IPS DF 19.7 (cell line): Measurements from ENCODE around the gene DOK3.

Experiments used
- DNase-seq: peaks from one replicate; pipeline ENCODE4 v3.0.0-alpha.2; 2013; ENCODE audit warnings: low read depth, low spot score

Gene DOK3, protein sequence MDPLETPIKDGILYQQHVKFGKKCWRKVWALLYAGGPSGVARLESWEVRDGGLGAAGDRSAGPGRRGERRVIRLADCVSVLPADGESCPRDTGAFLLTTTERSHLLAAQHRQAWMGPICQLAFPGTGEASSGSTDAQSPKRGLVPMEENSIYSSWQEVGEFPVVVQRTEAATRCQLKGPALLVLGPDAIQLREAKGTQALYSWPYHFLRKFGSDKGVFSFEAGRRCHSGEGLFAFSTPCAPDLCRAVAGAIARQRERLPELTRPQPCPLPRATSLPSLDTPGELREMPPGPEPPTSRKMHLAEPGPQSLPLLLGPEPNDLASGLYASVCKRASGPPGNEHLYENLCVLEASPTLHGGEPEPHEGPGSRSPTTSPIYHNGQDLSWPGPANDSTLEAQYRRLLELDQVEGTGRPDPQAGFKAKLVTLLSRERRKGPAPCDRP

DNA sequence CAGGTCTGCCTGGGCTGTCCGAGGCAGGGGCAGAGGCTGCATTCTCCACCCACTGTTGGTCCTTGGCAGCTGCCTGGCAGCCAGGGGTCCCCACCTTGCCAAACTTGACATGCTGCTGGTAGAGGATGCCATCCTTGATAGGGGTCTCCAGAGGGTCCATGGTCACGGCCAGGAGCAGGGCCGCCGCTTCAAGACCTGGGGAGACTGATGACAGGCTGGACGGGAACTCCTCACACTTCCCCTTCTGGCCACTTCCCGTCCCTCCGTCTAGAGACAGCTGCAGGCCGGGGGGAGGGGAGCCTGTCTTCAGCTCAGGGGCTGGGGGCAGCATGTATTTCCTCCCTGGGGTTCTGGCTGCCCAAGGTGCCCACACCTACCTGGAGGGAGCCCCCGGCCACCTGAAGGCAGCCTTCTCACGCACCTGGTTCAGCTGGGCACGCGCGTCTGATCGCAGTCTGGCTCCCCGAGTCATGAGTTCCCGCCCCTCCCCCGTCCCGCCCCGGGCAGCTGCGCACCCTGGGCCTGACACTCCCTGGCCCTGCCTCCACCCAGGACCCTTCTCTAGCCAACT is at the start of gene DOK3:
TSS of gene DOK3 (minus strand) at position 446 of the 571 bp plus-strand sequence. CDS start at position 160, 286 bp downstream.
- no peak for DNase-seq

DNA sequence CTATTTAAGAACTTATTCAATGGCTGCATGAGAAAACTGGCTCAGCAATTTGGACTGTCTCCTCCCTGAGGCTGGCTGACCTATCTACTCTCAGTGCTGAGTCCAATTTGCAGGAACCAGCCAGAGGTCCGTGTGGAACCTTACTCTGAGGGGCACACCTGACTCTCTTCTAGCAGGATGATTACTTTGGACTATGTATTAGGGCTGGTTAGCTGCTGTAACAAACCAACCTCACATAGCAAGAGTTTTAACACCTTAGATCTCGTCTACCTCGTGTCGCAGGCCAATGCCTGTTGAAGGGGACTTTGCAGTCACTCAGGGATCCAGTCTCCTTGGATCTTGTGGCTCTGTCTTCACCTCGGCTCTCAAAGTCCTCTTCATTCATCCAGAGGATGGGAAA is 48.2 kb upstream of the DOK3 start:
- no peak for DNase-seq

DNA sequence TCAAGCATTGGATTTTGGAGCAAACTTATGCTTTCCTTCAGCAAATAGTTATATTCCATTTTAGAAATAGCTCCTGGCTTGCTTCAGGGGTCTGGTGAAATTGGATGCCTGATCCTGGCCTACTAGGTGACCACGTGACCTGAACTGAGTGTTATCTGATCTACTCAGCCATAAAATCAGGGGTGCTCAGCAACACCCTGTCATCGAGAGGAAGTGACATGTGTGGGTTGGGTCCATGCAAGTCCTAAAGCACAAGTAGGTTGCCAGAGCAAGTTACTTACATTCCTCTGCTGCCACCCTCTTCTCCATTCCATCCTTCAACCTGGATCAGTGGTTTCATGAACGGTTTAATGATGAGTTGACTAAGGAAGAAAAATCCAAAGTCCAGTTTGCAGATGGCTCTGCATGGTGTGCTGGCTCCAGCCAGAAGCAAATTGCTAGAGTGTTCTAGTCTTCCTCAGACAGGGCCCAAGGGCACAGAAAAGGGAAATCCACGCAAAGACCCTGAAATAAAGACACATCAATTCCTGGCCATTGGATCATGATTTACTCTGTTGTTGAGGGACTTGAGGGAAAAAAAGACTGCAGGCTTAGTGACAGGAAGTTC is 47.5 kb upstream of the DOK3 start:
- DNase-seq, result peak; percentile 25

DNA sequence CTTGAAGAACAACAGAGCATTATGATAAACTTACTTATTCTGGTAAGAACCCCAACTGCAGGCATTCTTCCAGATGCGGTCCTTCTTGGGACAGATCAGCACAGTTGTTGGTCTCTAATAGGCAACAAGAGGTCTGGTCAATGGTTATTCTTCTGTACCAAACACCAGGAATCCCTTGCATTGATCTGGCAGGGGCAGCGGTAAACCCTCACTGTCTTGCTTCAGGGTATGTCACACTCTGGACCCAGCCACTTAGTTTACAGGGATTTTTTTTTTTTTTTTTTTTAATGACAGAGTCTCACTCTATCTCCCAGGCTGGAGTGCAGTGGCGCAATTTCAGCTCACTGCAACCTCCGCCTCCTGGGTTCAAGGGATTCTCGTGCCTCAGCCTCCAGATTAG is 46.0 kb upstream of the DOK3 start:
- no peak for DNase-seq

DNA sequence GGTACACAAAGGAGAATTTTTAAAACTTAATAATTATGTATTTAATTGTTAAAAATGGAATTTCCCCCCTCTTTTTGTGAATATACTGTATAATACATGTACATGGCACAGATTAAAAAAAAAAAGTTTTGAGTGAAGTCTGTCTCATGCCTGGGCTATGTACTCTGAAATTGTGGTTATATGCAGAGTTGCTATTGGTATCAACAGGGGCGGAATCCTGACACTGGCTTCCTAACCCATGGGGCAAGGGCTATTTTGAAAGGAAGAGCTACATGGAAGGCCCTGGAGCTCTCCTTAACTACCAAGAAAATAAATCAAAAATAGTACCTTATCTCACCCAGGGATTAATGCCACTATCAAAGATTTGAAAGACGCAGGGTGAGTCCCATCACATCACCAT is 45.6 kb upstream of the DOK3 start:
- no peak for DNase-seq

DNA sequence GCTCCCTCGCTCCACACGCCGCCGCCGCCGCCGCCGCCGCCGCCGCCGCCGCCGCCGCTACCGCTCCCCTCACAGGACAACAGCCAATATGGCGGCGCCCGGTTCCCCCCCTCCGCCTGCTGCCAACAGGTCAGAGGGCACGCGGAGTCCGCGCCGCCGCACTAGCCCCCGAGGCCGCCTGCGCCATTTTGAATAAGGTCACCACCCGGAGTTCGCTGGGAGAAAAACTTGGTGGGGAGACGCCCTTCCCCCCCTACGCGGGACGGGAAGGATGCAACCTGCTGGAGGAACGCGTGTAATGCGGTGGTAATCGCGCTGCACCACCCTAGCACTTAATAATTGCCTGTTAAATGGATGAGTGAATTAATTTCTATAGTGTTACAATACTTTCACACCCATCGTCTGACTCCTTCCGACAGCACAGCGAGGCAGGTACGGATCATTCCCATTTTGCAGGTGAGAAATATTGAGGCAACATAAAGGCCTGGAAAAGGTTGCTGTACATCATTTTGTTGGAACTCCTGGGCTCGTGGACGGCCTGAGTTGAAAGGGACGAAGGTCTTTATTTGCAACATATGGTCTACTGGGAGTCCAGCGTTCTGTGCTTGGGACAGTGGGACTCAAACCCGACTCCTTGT is 45.0 kb upstream of the DOK3 start, which contains the start of gene FAM193B:
TSS of gene FAM193B (minus strand) at position 90 of the 638 bp plus-strand sequence. CDS start 105 bp downstream, outside the sequence.
- DNase-seq, result peak; percentile 69

DNA sequence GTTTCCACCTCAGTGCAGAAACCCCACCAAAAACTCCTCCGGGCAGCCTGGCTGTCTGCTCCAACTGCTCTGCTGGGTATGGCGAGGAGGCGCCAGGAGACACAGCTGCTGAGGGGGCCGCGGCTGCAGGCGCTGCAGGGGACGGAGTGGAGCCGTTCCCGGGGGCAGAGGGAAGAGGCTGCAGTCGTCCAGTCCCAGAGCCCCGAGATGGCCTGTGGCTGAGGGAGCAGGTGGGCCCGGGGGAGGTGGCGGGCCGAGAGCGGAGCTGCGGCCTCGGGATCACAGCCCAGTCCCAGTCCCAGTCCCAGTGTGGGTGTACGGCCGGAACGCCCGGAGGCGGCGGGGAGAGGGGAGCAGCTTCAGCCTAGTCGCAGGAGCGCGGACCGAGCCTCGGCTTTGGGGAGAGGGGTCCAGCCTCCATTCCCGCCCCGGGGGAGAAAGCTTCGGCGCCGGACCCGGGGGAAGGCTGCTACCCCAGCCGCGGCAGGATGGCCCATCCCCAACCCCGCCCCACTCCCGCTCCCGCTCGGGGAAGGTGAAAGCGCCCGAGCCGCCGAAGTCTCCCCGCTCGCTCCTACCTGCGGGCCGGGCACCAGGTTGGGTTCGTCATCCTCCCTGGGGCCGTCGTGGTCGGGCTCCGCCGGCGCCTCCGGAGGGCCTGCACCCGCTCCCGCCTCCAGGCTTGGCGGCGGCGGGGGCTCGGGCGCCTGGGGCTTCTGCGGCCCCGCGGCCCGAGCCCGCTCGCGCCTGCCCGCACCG is 44.2 kb upstream of the DOK3 start:
- no peak for DNase-seq

DNA sequence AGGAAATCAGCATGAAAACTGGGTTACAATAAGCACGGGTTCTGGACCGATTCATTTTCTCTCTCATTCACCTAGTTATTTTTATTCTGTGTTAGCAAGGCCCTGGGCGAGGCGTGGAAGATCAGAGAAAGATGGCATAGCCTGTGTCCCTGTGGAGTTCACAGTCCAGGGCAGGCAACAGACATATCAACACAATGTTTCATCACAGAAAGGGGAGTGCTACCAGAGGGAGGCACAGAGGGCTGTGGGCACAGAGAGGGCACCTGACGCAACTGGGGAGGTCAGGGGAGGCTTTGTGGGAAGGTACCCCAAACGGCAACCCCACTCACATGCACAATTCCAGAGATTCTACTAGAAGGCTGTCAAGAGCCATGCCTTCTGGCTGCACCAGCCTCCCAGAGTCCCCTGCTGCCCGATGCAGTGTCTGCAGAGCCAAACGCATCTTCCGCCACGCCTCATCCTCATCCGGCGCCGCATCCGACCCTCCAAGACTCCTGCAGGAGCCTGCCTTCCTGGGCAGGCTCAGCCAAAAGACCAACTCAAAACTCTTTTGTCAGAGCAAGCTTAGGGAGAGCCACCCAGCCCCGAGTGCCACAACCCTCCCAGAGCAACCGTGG is 43.3 kb upstream of the DOK3 start:
- DNase-seq, result no peak

DNA sequence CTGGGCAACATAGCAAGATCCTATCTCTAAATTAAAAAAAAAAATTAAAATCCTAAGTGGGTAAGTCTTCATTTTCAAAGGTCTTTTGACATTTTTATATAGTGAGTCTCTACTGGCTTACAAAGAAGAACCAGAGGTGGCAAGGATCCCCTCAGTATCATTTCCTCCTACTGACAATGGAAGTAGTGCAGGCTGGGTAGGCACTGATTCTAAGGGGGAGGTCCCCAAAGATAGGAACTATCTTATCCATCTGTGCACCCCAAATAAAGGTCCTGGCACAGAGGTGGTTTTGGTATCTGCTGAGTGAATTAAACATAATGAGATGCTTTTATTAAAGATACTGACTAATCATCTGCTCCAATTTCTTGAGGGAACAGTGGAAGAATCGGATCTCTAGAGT is 40.5 kb upstream of the DOK3 start:
- no peak for DNase-seq

DNA sequence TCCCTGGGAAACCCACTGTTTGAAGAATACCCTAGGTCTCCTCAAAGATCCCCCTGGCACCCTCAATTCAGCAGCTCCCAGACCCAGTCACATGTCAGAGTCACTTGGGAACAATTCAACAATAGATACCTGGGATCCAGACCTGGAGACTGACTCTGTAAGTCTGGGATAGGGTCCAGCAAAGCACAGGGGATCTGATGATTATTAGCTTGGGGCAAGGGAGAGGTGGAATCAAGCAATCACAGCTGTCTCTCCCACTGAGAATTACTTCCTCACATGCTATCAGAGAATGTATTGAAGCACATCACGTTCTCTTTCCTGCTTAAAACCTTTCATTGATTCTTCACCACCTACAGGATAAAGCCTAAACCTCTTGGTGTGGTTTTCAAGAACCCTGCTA is 38.9 kb upstream of the DOK3 start:
- DNase-seq, result no peak

DNA sequence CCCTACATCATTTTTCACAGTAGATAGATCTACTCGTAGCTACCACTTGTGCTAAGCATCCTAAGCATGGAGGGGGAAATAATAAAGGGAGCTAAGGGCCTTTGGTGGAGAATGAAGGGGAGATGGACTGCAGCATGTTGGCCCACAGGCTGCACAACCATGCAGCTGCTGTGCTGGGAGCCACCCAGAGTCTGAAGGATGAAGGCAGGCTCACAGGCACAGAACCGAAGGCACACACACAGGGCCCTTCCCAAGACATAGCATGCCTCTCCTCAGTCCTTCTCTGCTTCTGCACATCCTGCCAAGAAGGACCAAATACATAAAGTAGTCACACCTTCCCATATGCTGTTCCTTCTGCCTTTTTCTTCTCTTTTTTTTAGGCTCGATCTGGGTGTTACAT is 38.1 kb upstream of the DOK3 start:
- no peak for DNase-seq

DNA sequence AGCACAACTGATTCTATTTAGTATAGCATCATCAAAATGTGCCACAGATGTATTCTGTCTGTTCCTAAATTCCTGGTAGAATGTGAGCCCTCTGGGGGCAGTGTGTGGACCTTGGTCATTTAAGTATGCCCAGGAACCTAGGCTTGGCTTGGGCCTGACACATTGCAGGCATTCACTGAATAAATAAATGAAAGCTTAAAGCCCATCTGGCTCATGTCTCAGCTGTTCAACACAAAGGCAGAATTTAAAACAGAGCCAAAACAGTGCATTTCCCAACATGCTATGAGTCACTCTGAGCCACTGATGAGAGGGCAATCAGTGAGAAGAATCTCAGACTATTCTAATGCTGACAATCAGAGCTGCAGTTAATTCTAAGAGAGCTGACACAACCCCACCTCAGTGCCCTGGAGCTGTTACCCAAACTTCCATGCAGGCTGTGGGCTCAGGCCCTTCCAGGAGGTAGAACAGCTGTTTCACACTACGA is 36.7 kb upstream of the DOK3 start:
- no peak for DNase-seq

DNA sequence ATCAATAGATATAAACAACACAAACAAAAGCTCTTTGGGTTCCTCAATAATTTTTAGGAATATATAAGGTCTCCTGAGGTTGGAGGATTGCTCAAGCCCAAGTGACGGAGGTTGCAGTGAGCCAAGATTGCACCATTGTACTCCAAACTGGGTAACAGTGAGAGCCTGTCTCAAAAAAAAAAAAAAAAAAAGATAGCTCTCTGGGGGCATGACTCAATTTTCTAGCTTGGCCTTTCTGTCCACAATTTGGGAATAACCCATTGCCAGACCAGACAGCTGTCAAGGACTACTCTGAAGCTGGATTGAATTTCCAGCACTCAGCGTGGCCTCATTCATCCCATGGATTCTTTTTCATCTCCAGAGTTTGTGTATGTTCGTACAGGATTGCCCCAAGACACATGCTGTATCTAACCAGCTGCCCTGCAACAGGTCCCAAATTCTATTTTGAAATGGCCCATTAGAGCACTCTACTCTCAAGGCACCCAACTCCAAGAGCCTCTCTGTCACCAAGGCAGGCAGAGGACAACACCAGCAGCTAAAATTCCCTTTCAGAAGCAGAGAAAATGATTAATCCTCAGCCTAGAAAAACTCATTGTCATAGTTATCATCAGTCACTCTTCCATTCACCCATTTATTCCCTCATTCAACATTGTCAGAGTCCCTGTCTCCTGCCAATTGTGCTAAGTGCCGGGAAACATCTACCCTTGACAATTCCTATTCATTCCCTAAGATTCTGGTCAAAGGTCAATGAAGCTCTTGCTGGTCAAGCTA is 36.0 kb upstream of the DOK3 start:
- no peak for DNase-seq

DNA sequence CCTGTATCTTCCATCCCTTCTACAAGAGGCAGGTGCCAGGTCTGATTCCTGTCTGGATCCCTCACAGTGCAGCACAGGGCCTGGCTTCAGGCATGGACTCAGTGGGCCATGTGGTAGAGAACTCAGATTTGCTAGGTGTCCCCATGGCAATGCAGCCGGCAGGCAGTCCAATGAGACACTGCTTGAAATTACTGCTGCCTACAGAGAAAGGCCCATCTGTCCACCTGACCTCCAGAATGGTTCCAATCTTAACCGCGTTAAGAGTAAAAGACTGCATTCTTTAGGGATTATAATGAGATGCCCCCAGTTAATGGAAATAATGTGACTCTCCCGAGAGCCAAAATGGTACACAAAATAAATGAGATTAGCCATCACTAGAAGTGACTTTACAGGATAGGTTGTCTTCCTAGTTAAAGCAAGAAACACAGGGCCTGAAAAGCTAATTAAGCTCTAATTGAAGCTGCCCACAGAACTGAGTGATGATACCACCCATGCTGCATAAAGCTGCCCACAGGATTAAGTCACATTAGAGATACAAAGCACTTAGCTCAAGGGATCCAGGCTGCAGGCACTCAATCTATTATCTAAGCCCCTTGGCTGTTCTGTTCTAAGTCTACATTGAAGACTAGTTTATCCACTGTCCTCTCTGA is 33.3 kb upstream of the DOK3 start:
- DNase-seq, result no peak

DNA sequence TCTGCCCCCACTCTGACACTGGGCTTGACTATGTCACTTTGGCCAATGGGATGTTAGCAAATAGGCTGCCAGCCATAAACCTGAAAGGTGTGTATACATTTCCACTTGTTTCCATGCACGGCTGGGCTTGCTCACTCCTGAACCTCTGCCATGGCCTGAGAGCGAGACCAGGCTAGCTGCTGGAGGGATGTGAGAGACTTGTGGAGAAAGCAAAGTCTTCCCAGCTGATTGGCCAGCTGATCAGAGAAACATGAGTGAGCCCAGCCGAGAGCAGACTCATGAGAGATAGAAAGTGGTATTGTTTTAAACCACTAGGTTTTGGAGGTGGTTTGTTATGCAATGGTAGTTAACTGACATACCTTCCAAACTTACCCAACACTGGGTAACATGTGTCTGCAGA is 30.8 kb upstream of the DOK3 start:
- no peak for DNase-seq

DNA sequence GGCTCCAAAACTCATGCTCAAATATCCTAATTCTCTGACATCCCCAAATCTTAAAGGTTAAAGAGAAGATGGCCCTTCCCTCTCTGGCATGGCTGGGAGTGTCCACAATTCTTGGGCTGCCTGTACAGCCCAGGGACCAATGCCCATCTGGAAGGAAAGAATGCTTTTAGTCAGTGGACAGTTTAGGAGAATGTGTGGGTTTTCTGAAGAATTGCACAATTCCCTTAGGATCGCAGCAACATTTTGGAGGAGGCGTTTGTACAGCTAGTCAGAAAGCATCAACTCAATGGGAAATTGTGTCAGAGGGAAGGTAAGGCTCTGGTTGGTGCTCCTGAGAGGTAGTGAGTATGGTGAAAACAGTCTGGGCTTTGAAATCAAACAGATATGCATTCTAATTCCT is 29.8 kb upstream of the DOK3 start:
- no peak for DNase-seq

DNA sequence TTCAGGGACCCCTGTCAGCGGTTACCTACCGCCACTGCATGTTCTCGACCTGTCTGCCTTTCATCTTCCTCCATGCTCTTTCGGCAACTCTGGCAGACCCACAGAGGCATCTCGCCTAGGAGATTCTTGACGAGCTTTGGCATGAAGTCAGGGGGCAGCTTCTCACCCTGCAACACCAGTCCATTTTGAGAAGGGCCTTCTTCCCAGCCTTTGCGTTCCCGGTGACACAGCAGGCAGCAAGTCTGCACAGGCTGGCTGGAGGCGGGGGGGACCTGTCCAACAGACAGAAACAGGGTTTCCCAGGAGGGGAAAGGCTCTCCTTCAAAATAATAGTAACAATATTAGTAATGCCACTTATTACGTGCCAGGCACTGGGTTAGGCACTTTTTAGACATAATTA is 29.2 kb upstream of the DOK3 start:
- no peak for DNase-seq

DNA sequence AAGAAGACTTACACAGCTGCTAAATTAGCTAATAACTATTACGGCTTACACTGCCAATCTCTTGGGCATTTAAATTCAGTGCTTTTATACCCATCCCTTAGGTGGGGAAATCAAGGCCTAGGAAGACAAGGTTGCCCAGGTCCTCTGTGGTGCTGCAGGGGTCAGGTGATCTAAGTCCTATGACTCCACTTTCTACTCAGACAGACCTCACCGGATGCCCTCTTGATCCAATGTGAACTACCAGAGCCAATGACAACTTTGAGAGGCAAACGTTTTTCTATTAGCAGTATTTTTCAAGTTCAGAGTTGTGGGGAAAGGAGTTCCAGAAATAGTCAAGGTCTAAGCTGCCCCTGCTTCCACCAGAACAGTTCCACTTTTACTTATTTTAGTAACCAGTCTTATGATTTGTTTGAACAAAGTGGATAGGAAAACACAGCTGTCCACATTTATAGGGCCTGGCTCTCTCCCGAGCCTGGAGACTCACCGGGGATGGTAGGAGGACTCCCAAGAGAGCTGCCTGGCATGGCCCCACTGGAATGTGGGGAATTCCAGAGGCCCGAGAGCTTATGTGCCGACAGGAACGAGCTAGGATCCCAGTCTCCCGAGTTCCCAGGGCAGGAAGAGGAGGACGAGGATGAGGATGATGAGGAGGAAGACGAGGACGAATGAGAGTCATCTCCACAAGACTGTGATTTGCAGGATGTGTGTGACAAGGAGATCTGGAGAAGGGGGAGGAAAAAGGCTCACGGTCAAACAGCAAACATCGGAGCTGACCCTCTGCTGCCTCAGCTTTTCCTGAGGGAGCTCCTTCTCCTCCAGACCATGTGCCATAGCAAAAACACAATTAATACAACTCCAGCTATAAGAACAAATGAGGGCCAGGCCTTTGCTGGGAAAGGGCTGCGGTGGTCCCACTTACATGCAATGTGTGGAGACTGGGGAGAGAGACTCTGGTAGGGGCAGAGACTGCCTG is 28.0 kb upstream of the DOK3 start:
- DNase-seq, result no peak

DNA sequence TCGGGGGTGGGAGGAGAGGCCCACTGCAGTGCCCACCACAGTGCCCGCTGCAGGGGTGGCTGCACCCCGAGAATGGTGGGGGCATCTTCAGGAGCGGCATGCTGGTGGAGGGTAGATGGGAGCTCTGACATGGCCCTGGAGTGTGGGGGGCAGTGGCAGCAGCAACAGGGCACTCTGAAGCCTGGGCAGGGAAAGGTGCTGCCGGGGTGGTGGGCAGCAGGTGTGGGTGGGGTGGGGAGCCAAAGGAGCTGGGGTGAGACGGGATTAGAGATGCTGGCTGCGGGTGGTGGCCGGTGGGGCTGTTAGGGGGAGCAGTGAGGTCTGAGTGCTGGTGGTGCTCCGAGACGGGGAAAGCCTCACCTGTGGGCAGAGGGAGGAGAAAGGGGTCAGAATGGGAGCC is 26.8 kb upstream of the DOK3 start:
- DNase-seq, result no peak
